ENCODE results near the gene REV3L.

REV3L gene

DNA sequence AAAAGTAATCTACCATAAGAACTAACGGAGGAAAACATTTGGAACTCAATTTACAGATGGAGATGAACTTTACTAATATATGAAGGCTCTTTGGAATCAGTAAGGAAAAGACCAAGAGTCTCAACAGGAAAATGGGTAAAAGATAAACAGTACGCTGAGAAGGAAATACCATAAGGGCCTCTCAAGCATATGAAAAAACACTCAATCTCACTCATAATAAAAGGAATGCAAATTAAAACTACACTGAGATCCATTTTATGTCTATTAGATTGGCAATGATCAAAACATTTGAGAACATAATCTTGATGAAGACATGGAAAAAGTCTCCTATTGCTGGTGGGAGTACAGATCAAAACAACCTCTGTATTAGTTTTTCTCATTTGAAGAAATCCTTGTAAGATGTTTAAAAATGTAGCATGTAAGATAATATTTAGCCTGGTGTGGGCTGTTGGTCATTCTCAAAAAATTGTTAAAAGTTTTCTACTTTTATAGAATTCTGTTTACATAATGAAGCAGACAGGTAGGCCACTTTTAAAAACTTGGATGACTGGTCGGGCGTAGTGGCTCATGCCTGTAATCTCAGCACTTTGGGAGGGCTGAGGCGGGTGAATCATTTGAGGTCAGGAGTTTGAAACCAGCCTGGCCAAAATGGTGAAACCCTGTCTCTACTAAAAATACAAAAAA lies 14.5 kb downstream of the REV3L start:
- DNase-seq: no peak

DNA sequence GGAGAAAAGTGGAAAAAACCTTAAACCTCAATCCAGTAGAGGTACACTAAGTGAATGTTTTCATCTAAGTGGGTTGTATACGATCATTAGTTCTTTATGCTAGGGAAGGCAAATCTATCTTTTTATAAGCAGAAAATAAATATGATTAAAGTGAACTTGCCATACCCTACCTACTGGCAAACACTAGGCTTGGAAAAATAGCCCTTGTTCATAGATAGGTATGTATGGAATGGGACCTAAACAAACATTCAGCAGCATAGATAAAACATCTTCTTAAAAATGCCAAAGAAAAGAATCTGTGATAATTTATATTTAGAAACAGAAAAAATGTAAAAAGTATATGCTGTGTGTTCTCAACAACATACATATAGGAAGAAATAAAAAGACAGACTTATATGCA lies 18.8 kb downstream of the REV3L start:
- no peak for DNase-seq

DNA sequence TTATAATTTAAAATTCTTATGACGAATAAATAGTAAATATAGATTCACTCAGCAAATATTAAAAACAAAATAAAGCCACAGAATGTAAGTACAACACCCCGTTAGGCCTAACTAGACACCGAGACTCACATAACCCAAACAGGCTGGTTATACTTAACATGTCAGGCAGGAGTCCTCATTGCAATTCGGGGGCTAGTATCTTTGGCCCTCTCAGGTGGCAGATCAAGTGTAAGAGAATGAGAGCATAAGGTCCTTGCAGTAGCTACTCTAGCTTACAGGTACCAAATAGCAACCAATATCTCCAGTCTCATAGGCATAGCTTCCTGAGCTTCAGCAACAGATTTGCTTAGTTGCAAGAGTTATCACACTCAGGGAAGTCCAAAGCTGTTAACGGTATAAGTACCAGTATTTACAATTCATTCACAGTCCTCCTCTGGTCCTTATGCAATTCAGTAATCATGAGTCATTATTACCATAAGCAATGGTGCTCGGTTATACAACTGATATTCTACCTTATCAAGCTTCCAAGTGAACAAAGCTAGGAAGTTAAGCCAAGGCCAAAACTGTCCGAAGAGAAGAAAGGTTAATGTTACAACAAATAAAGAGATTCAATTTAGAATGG lies 20.1 kb downstream of the REV3L start:
- DNase-seq: no peak

DNA sequence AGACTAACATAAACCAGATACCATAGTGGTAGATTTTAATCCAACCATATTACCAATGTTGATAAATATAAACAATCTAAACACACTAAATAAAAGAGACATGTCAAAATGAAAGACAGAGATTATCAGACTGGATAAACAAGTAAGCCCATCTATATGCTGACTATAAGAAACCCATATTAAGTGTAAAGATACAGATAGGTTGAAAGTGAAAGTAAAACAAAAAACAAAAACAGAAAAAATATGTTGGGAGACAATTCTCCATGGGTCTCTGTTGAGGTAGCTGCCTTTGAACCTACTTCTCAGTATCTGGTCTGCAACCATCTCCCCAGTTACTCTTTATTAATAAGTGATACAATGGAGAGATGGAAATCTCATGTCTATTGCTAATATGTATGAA lies 21.2 kb downstream of the REV3L start:
- no peak for DNase-seq

DNA sequence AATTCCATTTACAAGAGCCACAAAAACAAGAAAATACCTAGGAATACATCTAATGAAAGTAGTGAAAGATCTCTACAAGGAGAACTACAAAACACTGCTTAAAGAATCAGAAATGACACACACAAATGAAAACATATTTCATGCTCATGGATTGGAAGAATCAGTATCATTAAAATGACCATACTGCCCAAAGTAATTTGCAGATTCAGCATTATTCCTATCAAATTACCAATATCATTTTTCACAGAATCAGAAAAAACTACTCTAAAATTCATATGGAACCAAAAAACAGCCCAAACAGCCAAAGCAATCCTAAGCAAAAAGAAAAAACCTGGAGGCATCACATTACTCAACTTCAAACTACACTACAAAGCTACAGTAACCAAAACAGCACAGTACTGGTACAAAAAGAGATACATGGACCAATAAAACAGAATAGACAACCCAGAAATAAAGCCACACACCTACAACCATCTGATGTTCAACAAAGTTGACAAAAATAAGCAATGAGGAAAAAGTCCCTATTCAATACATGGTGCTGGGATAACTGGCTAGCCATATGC lies 24.3 kb downstream of the REV3L start:
- no peak for DNase-seq

DNA sequence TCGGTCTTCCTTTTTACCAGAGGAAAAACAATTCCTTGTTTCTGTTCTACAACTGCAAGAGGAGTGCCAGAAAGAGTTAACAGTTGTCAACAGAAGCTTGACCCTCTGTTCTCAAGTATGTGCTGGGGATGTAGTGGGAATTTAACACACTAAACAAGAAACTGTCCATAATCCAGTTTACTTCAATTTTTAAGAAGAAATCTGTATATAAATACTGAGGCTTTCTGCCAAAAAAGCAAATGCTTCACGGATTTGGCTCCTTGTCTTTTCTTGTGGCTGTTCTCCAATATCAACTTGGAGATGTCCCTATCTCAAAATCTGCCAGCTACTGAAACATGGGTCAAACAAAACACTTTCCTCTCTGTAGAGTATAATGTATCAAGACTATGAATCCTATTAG lies 26.8 kb downstream of the REV3L start:
- no peak for DNase-seq

DNA sequence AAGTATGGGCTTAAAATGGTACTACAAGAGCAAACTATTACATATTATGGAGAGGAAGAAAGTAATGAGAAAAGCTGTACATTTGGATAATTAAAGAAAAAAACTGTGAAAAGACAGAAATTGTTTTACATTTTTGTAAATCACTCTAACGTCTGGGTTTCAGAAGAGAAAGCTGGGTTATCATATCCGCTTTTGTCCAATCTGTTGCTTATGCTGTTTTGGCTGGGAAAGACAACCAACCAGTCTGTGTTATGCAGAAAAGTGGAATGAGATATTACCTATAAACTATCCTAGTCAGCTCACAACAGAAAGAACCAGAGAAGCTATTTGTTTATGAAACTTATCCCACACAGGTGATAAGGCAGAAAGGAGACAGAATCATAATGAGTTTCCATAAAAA lies 32.4 kb downstream of the REV3L start:
- DNase-seq: no peak

DNA sequence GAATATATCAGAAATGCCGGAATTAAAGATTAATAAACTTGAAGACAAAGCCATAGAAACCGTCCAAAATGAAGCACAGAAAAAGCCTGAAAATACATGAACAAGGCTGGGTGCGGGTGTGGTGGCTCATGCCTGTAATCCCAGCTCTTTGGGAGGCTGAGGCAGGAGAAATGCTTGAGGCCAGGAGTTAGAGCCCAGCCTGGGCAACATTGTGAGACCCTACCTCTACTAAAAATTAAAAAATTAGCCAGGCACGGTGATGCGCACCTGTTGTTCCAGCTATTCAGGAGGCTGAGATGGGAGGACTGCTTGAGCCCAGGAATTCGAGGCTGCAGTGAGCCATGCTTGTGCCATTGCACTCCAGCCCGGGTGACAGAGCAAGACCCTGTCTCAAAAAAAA lies 32.9 kb downstream of the REV3L start:
- DNase-seq: no peak

DNA sequence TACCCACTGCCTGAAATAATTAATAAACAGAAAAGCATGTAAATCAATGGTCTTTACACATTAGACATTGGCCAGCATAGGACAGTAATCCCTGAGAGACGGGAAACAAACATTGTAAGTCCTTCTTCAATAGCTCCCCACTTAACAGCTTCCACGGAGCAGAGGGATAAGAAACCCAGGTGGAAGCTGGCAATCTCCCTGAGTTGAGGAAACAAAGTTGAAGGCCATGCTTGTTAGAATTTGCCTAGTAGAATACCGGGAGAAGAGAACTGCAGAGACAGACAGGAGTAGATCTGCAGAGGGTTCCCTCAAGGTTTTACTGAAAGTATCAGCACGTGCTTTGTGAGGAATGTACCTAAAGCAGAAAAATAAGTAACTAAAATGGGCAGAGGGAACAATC lies 33.9 kb downstream of the REV3L start:
- DNase-seq: no peak

DNA sequence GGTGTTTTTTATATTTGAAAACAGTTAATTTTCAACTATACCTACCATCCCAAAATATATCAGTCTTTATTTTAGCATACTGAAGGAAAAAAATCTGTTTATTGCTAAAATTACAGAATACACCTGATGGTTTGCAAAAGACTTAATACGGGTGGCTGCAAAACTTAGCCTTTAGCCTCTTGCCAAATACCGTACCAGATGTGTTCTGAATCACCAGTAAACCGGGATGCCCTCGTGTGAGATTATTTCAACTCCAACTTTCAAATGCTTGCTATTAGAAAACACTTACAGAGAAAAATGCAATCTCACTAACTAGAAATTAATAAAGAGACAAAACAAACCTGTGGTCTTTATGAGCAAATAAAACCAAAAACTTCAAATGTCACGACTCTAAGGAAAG lies 36.0 kb downstream of the REV3L start:
- no peak for DNase-seq

DNA sequence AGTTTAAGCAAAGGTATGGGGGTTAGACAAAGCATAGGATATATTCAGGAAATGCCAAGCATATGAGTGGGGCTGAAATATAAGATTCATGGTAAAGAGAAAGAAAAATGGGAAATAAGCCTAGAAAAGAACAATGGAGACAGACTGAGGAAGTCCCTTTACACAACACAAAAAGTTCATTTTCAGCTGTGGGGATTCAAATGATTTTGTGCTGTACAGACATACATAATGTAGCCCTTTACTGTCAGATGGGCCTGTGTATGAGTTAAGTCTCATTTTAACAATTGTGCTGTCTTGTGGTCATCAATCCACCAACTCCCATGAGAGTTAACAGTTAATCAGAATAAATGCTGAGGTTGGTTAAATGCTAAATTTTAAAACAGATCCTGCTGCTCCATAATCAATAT lies 37.2 kb downstream of the REV3L start:
- DNase-seq: no peak

DNA sequence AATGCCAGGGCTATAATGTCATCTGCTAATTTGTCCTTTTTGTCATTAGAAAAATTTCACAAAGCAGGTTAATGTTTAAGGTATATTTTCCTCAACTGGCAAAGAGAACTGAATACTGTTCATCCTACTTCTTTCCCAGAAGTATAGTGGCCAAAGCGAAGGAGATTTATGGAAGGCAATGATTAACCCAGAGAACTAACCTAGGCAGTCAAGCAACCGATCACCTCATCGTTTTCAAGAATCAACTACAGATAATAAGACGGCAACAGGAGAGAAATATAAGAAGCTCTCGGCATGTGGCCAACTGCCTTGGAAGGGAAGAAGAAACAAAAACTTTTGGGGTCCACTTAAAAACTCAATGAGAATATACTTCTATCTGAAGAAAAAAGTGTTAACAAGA lies 38.2 kb downstream of the REV3L start:
- DNase-seq: no peak

DNA sequence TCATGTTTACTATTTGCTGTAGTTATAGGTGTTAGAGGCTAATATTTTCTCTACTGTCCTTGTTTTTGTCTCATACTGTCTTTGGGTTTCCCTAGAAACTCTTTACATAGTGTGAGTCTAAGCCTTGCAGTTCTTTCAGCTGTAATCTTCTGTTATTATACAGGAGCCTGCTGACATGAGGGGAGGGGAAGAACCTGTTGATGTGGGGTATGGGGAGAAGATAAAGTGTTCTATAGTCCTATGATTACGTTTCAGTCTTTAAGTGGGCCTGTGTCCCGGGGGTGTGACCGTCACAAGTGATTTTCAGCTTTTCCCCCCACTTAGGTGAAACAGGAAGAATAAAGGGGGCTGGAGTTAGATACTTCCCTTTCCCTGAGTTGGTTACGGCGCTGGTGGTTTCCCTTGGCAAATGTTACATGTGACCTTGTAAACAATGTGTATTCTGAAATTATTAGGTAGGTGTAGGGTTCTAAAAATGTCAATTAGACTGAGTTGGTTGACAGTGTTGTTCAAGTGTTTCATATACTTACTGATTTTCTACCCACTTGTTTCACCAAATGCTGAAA lies 41.3 kb downstream of the REV3L start:
- no peak for DNase-seq

DNA sequence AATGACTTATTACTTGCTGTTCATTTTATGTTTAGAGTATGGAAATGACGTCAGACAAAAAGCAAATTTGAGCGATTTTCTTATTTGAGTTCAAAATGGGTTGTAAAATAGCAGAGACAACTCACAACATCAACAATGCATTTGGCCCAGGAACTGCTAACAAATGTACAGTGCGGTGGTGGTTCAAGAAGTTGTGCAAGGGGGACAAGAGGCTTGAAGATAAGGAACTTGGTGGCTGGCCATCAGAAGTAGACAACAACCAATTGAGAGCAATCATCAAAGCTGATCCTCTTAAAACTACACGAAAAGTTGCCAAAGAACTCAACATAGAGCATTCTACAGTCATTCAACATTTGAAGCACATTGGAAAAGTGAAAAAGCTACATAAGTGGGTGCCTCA lies 43.8 kb downstream of the REV3L start:
- DNase-seq: no peak

DNA sequence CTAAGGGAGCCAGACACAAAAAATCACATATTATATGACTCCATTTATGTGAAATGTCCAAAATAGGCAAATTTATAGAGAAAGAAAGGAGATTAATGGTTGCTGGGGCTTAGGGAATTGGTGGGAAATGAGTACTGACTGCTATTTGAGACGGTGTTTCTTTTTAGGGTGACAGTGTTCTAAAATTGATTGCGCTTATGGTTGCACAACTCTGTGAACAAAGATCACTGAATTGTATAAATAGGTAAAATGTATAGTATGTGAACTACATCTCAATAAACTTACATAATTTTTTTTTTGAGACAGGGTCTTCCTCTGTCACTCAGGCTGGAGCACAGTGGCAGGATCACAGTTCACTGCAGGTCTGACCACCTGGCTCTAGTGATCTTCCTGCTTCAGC lies 45.4 kb downstream of the REV3L start:
- DNase-seq: no peak

DNA sequence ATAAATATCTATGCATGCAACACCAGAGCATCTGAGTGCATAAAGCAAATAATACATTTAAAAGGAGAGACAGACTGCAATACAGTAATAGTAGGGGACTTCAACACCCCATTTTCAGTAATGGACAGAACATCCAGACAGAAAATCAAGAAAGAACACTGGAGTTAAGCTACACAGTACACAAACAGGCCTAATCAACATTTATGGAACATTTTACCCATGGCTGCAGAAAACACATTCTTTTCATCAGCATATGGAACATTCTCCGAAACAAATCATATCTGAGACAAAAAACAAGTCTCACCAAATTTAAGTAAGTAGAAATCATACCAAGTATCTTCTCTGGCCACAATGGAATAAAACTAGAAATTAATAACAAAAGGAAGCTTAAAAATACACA lies 50.5 kb downstream of the REV3L start:
- DNase-seq: no peak

DNA sequence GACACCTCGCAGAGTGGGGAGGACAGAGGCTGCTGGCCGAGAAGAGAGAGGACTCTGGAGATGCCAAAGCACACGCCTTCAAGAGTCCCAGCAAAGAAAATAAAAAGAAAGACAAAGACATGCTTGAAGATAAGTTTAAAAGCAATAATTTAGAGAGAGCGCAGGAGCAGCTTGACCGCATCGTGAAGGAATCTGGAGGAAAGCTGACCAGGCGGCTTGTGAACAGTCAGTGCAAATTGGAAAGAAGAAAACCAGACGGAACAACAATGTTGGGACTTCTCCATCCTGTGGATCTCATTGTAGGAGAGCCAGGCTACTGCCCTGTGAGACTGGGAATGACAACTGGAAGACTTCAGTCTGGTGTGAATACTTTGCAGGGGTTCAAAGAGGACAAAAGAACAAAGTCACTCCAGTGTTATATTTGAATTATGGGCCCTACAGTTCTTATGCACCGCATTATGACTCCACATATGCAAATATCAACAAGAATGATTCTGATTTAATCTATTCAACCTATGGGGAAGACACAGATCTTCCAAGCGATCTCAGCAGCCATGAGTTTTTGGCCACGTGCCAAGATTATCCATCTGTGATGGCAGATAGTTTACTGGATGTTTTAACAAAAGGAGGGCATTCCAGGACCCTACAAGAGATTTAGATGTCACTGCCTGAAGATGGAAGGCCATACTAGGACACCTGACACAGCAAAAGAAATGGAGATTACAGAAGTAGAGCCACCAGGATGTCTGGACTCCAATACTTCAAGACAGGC lies 52.2 kb downstream of the REV3L start:
- DNase-seq: no peak

DNA sequence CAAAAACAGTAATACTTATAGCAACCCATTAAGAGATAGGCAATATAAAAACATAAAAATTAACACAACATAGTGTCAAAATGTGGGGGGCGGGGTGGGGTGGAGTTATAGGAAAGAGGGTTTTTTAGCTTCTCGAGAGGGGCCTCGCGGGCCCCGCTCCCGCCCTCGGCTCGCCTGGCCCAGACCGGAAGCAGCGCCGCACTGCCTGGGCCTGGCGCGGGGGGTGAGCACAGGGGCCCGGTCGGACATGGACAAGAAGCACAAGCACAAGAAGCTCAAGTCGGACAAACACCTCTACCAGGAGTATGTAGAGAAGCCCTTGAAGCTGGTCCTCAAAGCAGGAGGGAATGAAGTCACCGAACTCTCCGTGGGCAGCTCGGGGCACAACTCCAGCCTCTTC lies 53.4 kb downstream of the REV3L start:
- no peak for DNase-seq

DNA sequence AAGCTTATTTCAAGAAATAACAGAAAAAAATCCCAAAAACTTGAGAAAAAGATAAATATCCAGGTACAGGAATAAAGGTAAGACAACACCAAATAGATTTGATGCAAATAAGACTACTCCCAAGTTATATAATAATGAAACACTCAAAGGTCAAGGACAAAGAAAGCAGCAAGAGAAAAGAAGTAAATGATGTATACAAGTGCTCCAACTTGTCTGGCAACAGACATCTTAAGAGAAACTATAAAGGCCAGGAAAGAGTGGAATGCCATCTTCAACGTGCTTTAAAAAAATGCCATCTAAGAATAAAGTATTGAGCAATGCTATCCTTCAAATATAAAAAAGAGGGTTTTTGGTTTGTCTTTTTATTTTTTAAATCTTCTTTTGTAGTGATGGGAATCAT lies 54.2 kb downstream of the REV3L start:
- DNase-seq: no peak

DNA sequence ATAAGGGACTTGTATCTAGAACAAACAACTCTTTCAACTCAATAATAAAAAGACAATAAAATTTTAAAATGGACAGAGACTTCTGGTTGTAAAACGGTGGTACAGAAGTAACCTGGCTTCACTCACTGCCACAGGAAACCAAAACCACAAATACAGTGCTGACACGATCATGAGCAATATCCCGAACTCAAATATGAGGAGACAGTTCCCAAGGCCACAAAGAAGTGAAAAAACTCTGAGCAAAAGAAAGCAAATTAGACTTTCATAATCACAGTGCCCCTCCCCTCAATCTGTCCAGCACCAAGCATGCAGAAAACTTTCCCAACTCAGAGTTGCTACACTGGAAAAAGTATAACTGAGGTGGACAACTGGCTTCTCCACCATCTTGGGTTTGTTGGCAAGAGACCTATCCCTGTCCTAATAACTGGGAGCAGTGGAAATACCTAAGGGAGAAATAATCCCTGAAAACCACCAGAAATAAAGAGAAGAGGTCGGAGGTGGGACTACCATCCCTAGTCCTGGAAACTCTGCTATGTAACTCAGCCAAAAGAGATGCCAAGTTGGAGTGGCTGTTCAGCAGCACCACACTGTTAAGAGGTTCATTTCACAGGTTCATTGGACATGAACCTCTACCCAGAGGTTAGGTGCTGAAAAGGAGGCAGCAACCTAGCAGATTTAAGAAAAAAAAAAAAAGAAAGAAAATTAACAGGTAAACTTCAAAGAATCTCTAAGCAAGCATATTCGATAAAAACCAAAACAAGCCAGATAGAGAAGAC lies 55.5 kb downstream of the REV3L start:
- DNase-seq: no peak

DNA sequence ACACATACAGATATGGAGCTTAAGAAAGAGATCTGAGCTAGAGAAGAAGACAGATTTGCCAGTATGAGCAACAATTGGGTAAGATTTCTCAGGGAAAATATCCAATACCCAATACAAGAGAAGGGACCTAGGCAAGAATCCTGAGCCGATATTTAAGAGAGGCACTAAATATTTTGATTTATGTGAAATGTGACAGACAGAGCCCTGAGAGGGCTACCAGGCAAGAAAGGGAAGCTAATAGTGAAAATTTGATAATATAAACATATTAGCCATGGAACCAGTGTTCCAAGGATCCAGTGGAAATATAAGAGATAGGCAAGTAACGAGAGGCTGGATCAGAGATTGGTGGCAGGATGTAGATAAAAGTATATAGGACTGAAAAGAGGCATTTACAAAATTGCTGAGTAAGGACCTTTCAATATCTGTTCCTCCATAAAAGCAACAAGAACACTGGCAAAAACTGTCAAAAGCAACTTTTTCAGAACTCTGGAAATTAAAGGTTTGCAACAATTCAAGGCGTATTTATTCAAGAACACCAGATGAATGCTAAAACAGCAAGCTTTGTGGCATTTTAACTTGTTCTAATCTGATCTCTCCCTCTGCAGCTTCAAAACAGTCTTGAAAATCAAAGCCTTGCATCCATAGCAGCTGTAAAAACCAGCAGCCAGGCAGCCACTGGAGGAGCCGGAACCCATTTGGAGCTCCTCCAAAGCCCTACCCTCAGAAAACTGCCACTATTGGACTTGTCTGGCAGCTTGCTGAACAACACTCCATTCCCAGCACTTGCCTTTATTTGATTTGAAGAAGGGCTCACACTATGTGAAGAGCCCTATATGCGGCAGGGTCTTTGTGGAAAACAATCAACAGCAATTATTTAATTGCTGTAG lies 58.8 kb downstream of the REV3L start:
- no peak for DNase-seq
